ENCODE measurements around the gene OXTR.
"Not testable (repeated sequence)": the region's sequence is repeated elsewhere in the genome, so short reads cannot be mapped to it uniquely, and the experiment has no call there.

DNA sequence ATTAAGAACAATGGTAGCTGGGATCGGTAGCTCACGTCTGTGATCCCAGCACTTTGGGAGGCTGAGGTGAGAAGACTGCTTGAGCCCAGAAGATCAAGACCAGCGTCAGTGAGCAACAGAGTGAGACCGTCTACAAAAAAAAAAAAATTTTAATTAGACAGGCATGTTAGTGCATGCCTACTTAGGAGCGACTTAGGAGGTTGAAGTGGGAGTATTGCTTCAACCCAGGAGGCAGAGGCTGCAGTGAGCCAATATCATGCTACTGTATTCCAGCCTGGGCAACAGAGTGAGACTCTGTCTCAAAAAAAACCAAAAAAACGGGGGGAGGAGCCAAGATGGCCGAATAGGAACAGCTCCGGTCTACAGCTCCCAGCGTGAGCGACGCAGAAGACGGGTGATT lies 53.7 kb downstream of the OXTR start:
- TF ChIP-seq, protein P1, sequence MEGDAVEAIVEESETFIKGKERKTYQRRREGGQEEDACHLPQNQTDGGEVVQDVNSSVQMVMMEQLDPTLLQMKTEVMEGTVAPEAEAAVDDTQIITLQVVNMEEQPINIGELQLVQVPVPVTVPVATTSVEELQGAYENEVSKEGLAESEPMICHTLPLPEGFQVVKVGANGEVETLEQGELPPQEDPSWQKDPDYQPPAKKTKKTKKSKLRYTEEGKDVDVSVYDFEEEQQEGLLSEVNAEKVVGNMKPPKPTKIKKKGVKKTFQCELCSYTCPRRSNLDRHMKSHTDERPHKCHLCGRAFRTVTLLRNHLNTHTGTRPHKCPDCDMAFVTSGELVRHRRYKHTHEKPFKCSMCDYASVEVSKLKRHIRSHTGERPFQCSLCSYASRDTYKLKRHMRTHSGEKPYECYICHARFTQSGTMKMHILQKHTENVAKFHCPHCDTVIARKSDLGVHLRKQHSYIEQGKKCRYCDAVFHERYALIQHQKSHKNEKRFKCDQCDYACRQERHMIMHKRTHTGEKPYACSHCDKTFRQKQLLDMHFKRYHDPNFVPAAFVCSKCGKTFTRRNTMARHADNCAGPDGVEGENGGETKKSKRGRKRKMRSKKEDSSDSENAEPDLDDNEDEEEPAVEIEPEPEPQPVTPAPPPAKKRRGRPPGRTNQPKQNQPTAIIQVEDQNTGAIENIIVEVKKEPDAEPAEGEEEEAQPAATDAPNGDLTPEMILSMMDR (IDR thresholded peaks at IDR 0.05): not testable (repeated sequence)
- TF ChIP-seq POLR2A, EP300 (IDR thresholded peaks at IDR 0.05): not testable (repeated sequence)
